ENCODE data around the gene APEH.

The APEH gene

GRCh38 chr3:49636883-49637609 is 37.1 kb upstream of the APEH start:
- Histone ChIP-seq H3K27ac (ENCODE audit: low read depth, low read length) (no peak overlapping the region), H3K36me3 (ENCODE audit: insufficient read depth, low read length) (no peaks in the 10 kb centered on the region), H3K4me3 (ENCODE audit: low read depth, low read length) (no peak overlapping the region), H3K27me3 (ENCODE audit: insufficient read depth, low read length) (peaks cover 14% of the 10 kb centered on the region), H3K79me2 (ENCODE audit: control insufficient read depth, insufficient read depth, low read length, unreplicated experiment) (no peaks in the 10 kb centered on the region), H3K4me1 (ENCODE audit: control insufficient read depth, insufficient read depth, low read length, unreplicated experiment) (peaks cover 7% of the 10 kb centered on the region), H2AFZ (ENCODE audit: low read length, unreplicated experiment) (no peak overlapping the region)

DNA sequence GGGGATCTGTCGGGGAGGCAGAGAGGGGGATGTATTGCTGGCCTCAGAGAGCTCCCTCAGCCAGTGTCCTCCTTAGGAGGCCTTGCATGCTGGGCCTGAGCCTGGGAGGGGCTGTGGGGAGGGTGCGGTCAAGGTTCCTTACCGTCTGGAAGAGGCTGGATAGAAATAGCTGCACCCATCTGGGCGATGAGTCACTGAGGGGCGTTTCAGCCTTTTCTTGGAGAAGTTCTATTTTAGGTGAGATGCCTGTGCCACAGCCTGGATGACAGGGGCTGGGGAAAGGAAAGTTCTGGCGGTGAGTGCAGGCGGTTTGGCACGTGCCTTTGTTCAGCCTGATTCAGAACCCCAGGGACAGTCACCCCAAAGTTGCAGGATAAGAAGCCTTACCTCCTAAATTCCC is 35.7 kb upstream of the APEH start:
- no peak overlapping the region for H3K4me3 ChIP-seq (ENCODE audit: low read depth, low read length)
- H3K27ac ChIP-seq (ENCODE audit: low read depth, low read length) = no peak overlapping the region
- no peaks in the 10 kb centered on the region for H3K36me3 ChIP-seq (ENCODE audit: insufficient read depth, low read length)
- H3K79me2 ChIP-seq (ENCODE audit: control insufficient read depth, insufficient read depth, low read length, unreplicated experiment) = no peaks in the 10 kb centered on the region
- peaks cover 7% of the 10 kb centered on the region for H3K4me1 ChIP-seq (ENCODE audit: control insufficient read depth, insufficient read depth, low read length, unreplicated experiment)
- peaks cover 14% of the 10 kb centered on the region for H3K27me3 ChIP-seq (ENCODE audit: insufficient read depth, low read length)
- no peak overlapping the region for H2AFZ ChIP-seq (ENCODE audit: low read length, unreplicated experiment)

- Histone ChIP-seq H3K27ac (ENCODE audit: low read depth, low read length) (no peak overlapping the region), H3K4me3 (ENCODE audit: low read depth, low read length) (no peak overlapping the region), H3K27me3 (ENCODE audit: insufficient read depth, low read length) (peaks cover 14% of the 10 kb centered on the region), H3K4me1 (ENCODE audit: control insufficient read depth, insufficient read depth, low read length, unreplicated experiment) (peaks cover 7% of the 10 kb centered on the region), H2AFZ (ENCODE audit: low read length, unreplicated experiment) (no peak overlapping the region), H3K36me3 (ENCODE audit: insufficient read depth, low read length) (no peaks in the 10 kb centered on the region), H3K79me2 (ENCODE audit: control insufficient read depth, insufficient read depth, low read length, unreplicated experiment) (no peaks in the 10 kb centered on the region)
Observed at GRCh38 chr3:49639551-49639950, 34.6 kb upstream of the APEH start.

GRCh38 chr3:49641292-49641691 is 32.9 kb upstream of the APEH start:
- Histone ChIP-seq H3K27me3 (ENCODE audit: insufficient read depth, low read length) (peaks cover 3% of the 10 kb centered on the region; the same call in 1 of the 2 replicates), H3K36me3 (ENCODE audit: insufficient read depth, low read length) (no peaks in the 10 kb centered on the region), H3K4me1 (ENCODE audit: control insufficient read depth, insufficient read depth, low read length, unreplicated experiment) (peaks cover 7% of the 10 kb centered on the region), H3K4me3 (ENCODE audit: low read depth, low read length) (no peak overlapping the region), H2AFZ (ENCODE audit: low read length, unreplicated experiment) (no peak overlapping the region), H3K27ac (ENCODE audit: low read depth, low read length) (no peak overlapping the region), H3K79me2 (ENCODE audit: control insufficient read depth, insufficient read depth, low read length, unreplicated experiment) (no peaks in the 10 kb centered on the region)

DNA sequence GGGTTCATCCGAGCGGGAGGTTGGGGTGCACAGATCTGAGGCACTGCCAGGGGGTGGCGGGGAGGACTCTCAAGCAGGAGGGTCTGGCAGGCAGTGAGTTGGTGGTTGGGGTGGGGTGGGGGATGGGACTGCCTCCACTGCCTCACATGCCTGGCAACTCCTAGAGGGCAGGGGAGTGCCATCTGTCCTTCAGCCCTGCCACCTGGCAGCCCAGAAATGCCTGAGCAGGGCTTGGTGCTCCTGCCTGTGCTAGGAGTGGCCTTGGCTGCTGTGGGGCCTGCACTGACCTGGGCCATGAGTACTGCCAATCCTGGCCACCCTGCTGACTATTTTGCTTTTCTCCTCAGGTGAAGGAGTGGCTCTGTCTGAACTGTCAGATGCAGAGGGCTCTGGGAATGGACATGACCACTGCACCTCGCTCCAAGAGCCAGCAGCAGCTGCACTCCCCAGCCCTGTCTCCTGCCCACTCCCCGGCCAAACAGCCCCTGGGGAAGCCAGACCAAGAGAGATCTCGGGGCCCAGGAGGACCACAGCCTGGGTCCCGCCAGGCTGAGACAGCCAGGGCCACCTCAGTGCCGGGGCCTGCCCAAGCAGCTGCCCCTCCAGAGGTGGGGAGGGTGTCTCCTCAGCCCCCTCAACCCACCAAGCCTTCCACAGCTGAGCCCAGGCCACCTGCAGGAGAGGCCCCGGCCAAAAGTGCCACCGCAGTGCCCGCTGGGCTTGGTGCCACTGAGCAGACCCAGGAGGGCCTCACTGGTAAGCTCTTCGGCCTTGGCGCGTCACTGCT is 32.0 kb upstream of the APEH start:
- Histone ChIP-seq H3K27me3 (ENCODE audit: insufficient read depth, low read length) (peaks cover 3% of the 10 kb centered on the region; the same call in 1 of the 2 replicates), H3K79me2 (ENCODE audit: control insufficient read depth, insufficient read depth, low read length, unreplicated experiment) (no peaks in the 10 kb centered on the region), H3K4me3 (ENCODE audit: low read depth, low read length) (no peak overlapping the region), H3K4me1 (ENCODE audit: control insufficient read depth, insufficient read depth, low read length, unreplicated experiment) (peaks cover 7% of the 10 kb centered on the region), H3K36me3 (ENCODE audit: insufficient read depth, low read length) (no peaks in the 10 kb centered on the region), H2AFZ (ENCODE audit: low read length, unreplicated experiment) (no peak overlapping the region), H3K27ac (ENCODE audit: low read depth, low read length) (no peak overlapping the region)

DNA sequence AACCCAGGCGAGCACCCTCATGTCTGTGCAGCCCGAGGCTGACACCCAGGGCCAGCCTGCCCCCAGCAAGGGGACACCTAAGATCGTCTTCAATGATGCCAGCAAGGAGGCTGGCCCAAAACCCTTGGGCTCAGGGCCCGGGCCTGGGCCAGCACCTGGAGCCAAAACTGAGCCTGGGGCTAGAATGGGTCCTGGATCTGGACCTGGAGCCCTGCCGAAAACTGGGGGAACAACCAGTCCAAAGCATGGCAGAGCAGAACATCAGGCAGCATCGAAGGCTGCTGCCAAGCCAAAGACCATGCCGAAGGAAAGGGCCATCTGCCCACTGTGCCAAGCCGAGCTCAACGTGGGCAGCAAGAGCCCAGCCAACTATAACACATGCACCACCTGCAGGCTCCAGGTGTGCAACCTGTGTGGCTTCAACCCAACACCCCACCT is 31.4 kb upstream of the APEH start:
- Histone ChIP-seq H3K79me2 (ENCODE audit: control insufficient read depth, insufficient read depth, low read length, unreplicated experiment) (no peaks in the 10 kb centered on the region), H3K27ac (ENCODE audit: low read depth, low read length) (no peak overlapping the region), H3K27me3 (ENCODE audit: insufficient read depth, low read length) (peaks cover 3% of the 10 kb centered on the region; the same call in 1 of the 2 replicates), H3K4me3 (ENCODE audit: low read depth, low read length) (no peak overlapping the region), H3K36me3 (ENCODE audit: insufficient read depth, low read length) (no peaks in the 10 kb centered on the region), H2AFZ (ENCODE audit: low read length, unreplicated experiment) (no peak overlapping the region), H3K4me1 (ENCODE audit: control insufficient read depth, insufficient read depth, low read length, unreplicated experiment) (peaks cover 8% of the 10 kb centered on the region)

GRCh38 chr3:49644684-49645083 is 29.5 kb upstream of the APEH start:
- H2AFZ ChIP-seq (ENCODE audit: low read length, unreplicated experiment) = no peak overlapping the region
- H3K4me1 ChIP-seq (ENCODE audit: control insufficient read depth, insufficient read depth, low read length, unreplicated experiment) = peaks cover 4% of the 10 kb centered on the region
- H3K36me3 ChIP-seq (ENCODE audit: insufficient read depth, low read length) = no peaks in the 10 kb centered on the region
- H3K4me3 ChIP-seq (ENCODE audit: low read depth, low read length) = no peak overlapping the region
- no peak overlapping the region for H3K27ac ChIP-seq (ENCODE audit: low read depth, low read length)
- no peaks in the 10 kb centered on the region for H3K79me2 ChIP-seq (ENCODE audit: control insufficient read depth, insufficient read depth, low read length, unreplicated experiment)
- peaks cover 3% of the 10 kb centered on the region; the same call in 1 of the 2 replicates for H3K27me3 ChIP-seq (ENCODE audit: insufficient read depth, low read length)

GRCh38 chr3:49646236-49646635 is 27.9 kb upstream of the APEH start:
- no peaks in the 10 kb centered on the region for H3K36me3 ChIP-seq (ENCODE audit: insufficient read depth, low read length)
- 0 out of 2 replicates have a peak, but pooled peaks cover 3% of the 10 kb centered on the region for H3K27me3 ChIP-seq (ENCODE audit: insufficient read depth, low read length)
- H3K4me1 ChIP-seq (ENCODE audit: control insufficient read depth, insufficient read depth, low read length, unreplicated experiment) = peaks cover 4% of the 10 kb centered on the region
- no peak overlapping the region for H3K4me3 ChIP-seq (ENCODE audit: low read depth, low read length)
- no peak overlapping the region for H2AFZ ChIP-seq (ENCODE audit: low read length, unreplicated experiment)
- no peaks in the 10 kb centered on the region for H3K79me2 ChIP-seq (ENCODE audit: control insufficient read depth, insufficient read depth, low read length, unreplicated experiment)
- no peak overlapping the region for H3K27ac ChIP-seq (ENCODE audit: low read depth, low read length)

DNA sequence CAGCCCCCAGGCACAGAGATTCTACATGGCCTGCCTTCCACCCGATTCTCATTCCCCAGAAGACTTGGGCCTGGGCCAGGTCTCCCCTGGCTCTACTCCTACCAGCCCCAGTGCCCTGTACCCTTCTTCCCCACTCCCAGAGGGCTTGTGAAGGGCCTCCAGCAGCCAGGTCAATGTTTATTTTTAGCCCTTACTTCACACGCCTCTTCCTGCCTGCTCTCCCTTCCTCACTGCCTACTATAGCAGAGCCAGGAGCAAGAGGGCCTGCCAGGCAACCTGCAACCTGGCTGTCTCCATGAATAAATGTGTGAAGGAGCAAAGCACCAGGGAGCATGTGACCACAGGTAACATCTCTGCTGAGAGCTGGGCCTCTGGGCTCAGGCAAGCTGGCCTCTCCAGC is 26.4 kb upstream of the APEH start:
- Histone ChIP-seq H3K4me3 (ENCODE audit: low read depth, low read length) (no peak overlapping the region), H3K27ac (ENCODE audit: low read depth, low read length) (no peak overlapping the region)

GRCh38 chr3:49648354-49649019 is 25.7 kb upstream of the APEH start:
- Histone ChIP-seq H3K4me1 (ENCODE audit: control insufficient read depth, insufficient read depth, low read length, unreplicated experiment) (peaks cover 4% of the 10 kb centered on the region), H3K27me3 (ENCODE audit: insufficient read depth, low read length) (0 out of 2 replicates have a peak, but pooled peaks cover 3% of the 10 kb centered on the region), H2AFZ (ENCODE audit: low read length, unreplicated experiment) (no peak overlapping the region), H3K79me2 (ENCODE audit: control insufficient read depth, insufficient read depth, low read length, unreplicated experiment) (no peaks in the 10 kb centered on the region), H3K36me3 (ENCODE audit: insufficient read depth, low read length) (no peaks in the 10 kb centered on the region), H3K27ac (ENCODE audit: low read depth, low read length) (no peak overlapping the region), H3K4me3 (ENCODE audit: low read depth, low read length) (no peak overlapping the region)

More for the DNA sequence above, 26.4 kb upstream of the APEH start:
- H3K36me3 ChIP-seq (ENCODE audit: insufficient read depth, low read length) = no peaks in the 10 kb centered on the region
- 0 out of 2 replicates have a peak, but pooled peaks cover 3% of the 10 kb centered on the region for H3K27me3 ChIP-seq (ENCODE audit: insufficient read depth, low read length)
- H2AFZ ChIP-seq (ENCODE audit: low read length, unreplicated experiment) = no peak overlapping the region
- peaks cover 4% of the 10 kb centered on the region for H3K4me1 ChIP-seq (ENCODE audit: control insufficient read depth, insufficient read depth, low read length, unreplicated experiment)
- H3K79me2 ChIP-seq (ENCODE audit: control insufficient read depth, insufficient read depth, low read length, unreplicated experiment) = no peaks in the 10 kb centered on the region

Data from ACC112 (cell line).